Nephron progenitor cell (in vitro differentiated cells): ENCODE results near the gene IL17RD.
A peak's percentile ranks its signal among the peaks of the same experiment; 100 is the strongest.
"Not testable (repeated sequence)": the region's sequence is repeated elsewhere in the genome, so short reads cannot be mapped to it uniquely, and the experiment has no call there.

Source experiments
- DNase-seq: peaks from one replicate; pipeline ENCODE4 v3.0.0; 2021
- H3K27ac Mint-ChIP-seq: 2 replicates; pipeline ENCODE4 v1.8.0; 2021; ENCODE audit warnings: mild to moderate bottlenecking, moderate library complexity, mixed read lengths
- H3K27me3 Mint-ChIP-seq: 2 replicates; pipeline ENCODE4 v1.8.0; 2021; ENCODE audit warnings: mild to moderate bottlenecking, low read depth, mixed read lengths; ENCODE audit not compliant: poor library complexity
- H3K36me3 Mint-ChIP-seq: 2 replicates; pipeline ENCODE4 v1.8.0; 2021; ENCODE audit warnings: low read depth, mixed read lengths
- H3K4me1 Mint-ChIP-seq: 2 replicates; pipeline ENCODE4 v1.8.0; 2021; ENCODE audit warnings: mixed read lengths
- H3K4me3 Mint-ChIP-seq: 2 replicates; pipeline ENCODE4 v1.8.0; 2021; ENCODE audit warnings: mild to moderate bottlenecking, moderate library complexity, mixed read lengths
- H3K9me3 Mint-ChIP-seq: 2 replicates; pipeline ENCODE4 v1.8.0; 2021; ENCODE audit warnings: mild to moderate bottlenecking, moderate library complexity, mixed read lengths
- CTCF ChIP-seq: fragments of 200-600 bp; sonication (generic); IDR thresholded peaks from 2 replicates; pipeline ENCODE4 v1.5.0; 2021; ENCODE audit warnings: antibody characterized with exemption

Gene IL17RD

GRCh38 chr3:57087361-57088092, 77.6 kb downstream of the IL17RD start:
- no peaks in the 10 kb centered on the region for H3K9me3 Mint-ChIP-seq
- no peaks in the 10 kb centered on the region for H3K27me3 Mint-ChIP-seq
- no peak for DNase-seq
- H3K4me3 Mint-ChIP-seq: no peak overlapping the region
- H3K36me3 Mint-ChIP-seq: peaks cover 31% of the 10 kb centered on the region
- no peak for TF ChIP-seq CTCF
- H3K4me1 Mint-ChIP-seq: peaks cover 61% of the 10 kb centered on the region
- no peak overlapping the region for H3K27ac Mint-ChIP-seq

- peaks cover 23% of the 10 kb centered on the region for H3K36me3 Mint-ChIP-seq
- peak overlapping the region; percentile 84 for H3K27ac Mint-ChIP-seq
- no peaks in the 10 kb centered on the region for H3K9me3 Mint-ChIP-seq
- peaks cover 55% of the 10 kb centered on the region for H3K4me1 Mint-ChIP-seq
- no peak for TF ChIP-seq CTCF
- no peaks in the 10 kb centered on the region for H3K27me3 Mint-ChIP-seq
- no peak overlapping the region for H3K4me3 Mint-ChIP-seq
- no peak for DNase-seq
These were observed 79.0 kb downstream of the IL17RD start for GRCh38 chr3:57086201-57086600.

GRCh38 chr3:57085211-57085610, 79.9 kb downstream of the IL17RD start:
- no peak for TF ChIP-seq CTCF
- H3K27me3 Mint-ChIP-seq: peaks cover 3% of the 10 kb centered on the region
- H3K4me1 Mint-ChIP-seq: peaks cover 48% of the 10 kb centered on the region
- H3K36me3 Mint-ChIP-seq: peaks cover 16% of the 10 kb centered on the region
- no peaks in the 10 kb centered on the region for H3K9me3 Mint-ChIP-seq
- H3K4me3 Mint-ChIP-seq: no peak overlapping the region
- no peak for DNase-seq
- no peak overlapping the region for H3K27ac Mint-ChIP-seq

GRCh38 chr3:57083266-57083995, 81.7 kb downstream of the IL17RD start:
- H3K27ac Mint-ChIP-seq, DNase-seq, H3K4me3 Mint-ChIP-seq, H3K27me3 Mint-ChIP-seq, H3K9me3 Mint-ChIP-seq: not testable (repeated sequence)
- peaks cover 13% of the 10 kb centered on the region for H3K36me3 Mint-ChIP-seq
- peaks cover 30% of the 10 kb centered on the region for H3K4me1 Mint-ChIP-seq

- no peak overlapping the region for H3K4me3 Mint-ChIP-seq
- H3K27me3 Mint-ChIP-seq: peaks cover 4% of the 10 kb centered on the region
- H3K9me3 Mint-ChIP-seq: no peaks in the 10 kb centered on the region
- H3K36me3 Mint-ChIP-seq: peaks cover 11% of the 10 kb centered on the region
- no peak overlapping the region for H3K27ac Mint-ChIP-seq
- DNase-seq: no peak
- TF ChIP-seq CTCF: no peak
- H3K4me1 Mint-ChIP-seq: peaks cover 38% of the 10 kb centered on the region
These were observed 82.7 kb downstream of the IL17RD start for GRCh38 chr3:57082481-57082880.

GRCh38 chr3:57081173-57081572, 84.0 kb downstream of the IL17RD start:
- peaks cover 38% of the 10 kb centered on the region for H3K4me1 Mint-ChIP-seq
- no peak for DNase-seq
- peaks cover 11% of the 10 kb centered on the region for H3K27me3 Mint-ChIP-seq
- peak overlapping the region; percentile 5 for H3K27ac Mint-ChIP-seq
- TF ChIP-seq CTCF: no peak
- no peaks in the 10 kb centered on the region for H3K9me3 Mint-ChIP-seq
- H3K4me3 Mint-ChIP-seq: no peak overlapping the region
- peaks cover 16% of the 10 kb centered on the region for H3K36me3 Mint-ChIP-seq
